ENCODE data around the gene CERS3. TPM values are rescaled to one million over a fixed set of nuclear protein-coding genes. Genes with fewer than 3 reads are reported as not detected.

Gene CERS3
- total RNA-seq, 4 donors from 2014 or later = not detected

DNA sequence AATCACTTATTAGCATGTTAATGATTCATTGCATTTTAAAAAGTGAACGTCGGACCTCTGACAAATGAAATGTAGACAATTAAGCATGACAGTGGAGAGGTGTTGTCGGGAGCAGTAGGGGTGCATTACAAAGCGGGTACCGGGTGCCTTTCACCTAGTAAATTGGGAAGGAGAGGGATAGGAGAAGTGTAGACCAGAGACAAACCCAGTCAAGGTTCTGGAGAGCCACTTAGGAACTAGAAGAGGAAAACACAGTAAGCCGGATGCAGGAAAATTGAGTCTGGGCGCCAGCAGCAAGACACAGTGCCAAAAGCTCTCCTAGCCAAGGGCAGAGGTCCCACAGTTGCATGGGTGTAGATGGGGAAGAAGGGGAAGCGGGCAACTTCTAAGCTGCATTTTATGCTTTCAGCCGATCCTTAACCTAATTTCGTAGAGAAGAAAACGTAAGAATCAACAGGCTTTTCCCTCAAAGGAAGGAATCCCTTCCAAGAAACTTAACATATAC lies 3.1 kb upstream of the CERS3 start:
- TF ChIP-seq POLR2AphosphoS5 (IDR thresholded peaks at IDR 0.05) = no peak
- TF ChIP-seq, protein P1, sequence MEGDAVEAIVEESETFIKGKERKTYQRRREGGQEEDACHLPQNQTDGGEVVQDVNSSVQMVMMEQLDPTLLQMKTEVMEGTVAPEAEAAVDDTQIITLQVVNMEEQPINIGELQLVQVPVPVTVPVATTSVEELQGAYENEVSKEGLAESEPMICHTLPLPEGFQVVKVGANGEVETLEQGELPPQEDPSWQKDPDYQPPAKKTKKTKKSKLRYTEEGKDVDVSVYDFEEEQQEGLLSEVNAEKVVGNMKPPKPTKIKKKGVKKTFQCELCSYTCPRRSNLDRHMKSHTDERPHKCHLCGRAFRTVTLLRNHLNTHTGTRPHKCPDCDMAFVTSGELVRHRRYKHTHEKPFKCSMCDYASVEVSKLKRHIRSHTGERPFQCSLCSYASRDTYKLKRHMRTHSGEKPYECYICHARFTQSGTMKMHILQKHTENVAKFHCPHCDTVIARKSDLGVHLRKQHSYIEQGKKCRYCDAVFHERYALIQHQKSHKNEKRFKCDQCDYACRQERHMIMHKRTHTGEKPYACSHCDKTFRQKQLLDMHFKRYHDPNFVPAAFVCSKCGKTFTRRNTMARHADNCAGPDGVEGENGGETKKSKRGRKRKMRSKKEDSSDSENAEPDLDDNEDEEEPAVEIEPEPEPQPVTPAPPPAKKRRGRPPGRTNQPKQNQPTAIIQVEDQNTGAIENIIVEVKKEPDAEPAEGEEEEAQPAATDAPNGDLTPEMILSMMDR (IDR thresholded peaks at IDR 0.05) = no peak
- H3K27ac ChIP-seq = no peak overlapping the region
- no peaks in the 10 kb centered on the region for H3K36me3 ChIP-seq
- no peak overlapping the region for H3K4me3 ChIP-seq
- intact Hi-C loops (cut with DNase I; ENCODE audit: low total_unique reads) = no loop called here
- WGBS, 2 donors (ENCODE audit: low coverage in 1 of 2) = 78 to 80% methylated on average over 9 to 11 of the region's 11 CpGs
- in situ Hi-C loops (cut with MboI; ENCODE audit: low pct_ligation_motif_present in 1 of 4, low pct_unique_long_range_greater_than_20kb in 1 of 4, low sequenced_read_pairs in 3 of 4) = no loop called here
- H3K27me3 ChIP-seq = no peaks in the 10 kb centered on the region
- no peaks in the 10 kb centered on the region for H3K9me3 ChIP-seq
- no peaks in the 10 kb centered on the region for H3K4me1 ChIP-seq
- no peak for DNase-seq

DNA sequence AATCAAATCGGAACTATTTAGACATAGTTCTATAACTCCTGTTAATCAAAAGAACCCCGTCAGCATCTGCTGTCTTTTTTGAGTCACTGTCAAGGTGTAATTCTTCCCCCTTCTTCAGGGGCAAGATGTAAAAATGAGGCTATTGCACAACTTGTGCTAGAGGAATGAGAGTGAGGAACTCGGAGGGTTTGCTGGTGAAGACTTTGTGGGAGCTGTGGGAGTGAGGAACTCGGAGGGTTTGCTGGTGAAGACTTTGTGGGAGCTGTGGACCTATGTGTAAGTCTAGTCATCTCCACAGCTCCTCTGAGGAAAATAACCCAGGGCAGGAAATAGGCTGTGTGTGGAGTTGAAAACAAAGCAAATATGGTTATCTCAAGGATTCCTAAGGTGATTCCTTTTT lies 2.5 kb upstream of the CERS3 start:
- H3K4me1 ChIP-seq = peaks cover 0 to 3% (median 0%) of the 10 kb centered on the region in 4 donors
- 74 to 79% methylated on average over 4 of the region's 4 CpGs for WGBS, 2 donors (ENCODE audit: low coverage in 1 of 2)
- no peak overlapping the region for H3K27ac ChIP-seq
- no peak overlapping the region for H3K4me3 ChIP-seq
- in situ Hi-C loops (cut with MboI; ENCODE audit: low pct_ligation_motif_present in 1 of 4, low pct_unique_long_range_greater_than_20kb in 1 of 4, low sequenced_read_pairs in 3 of 4) = no loop called here
- H3K36me3 ChIP-seq = no peaks in the 10 kb centered on the region
- no peaks in the 10 kb centered on the region for H3K9me3 ChIP-seq
- no peaks in the 10 kb centered on the region for H3K27me3 ChIP-seq
- DNase-seq = no peak
- intact Hi-C loops (cut with DNase I; ENCODE audit: low total_unique reads) = no loop called here
- TF ChIP-seq, protein P1 (IDR thresholded peaks at IDR 0.05) = no peak
- TF ChIP-seq POLR2AphosphoS5 (IDR thresholded peaks at IDR 0.05) (no peak), POLR2A (IDR thresholded peaks at IDR 0.05) (no peak), EP300 (IDR thresholded peaks at IDR 0.05; ENCODE audit: low read depth) (no peak)

DNA sequence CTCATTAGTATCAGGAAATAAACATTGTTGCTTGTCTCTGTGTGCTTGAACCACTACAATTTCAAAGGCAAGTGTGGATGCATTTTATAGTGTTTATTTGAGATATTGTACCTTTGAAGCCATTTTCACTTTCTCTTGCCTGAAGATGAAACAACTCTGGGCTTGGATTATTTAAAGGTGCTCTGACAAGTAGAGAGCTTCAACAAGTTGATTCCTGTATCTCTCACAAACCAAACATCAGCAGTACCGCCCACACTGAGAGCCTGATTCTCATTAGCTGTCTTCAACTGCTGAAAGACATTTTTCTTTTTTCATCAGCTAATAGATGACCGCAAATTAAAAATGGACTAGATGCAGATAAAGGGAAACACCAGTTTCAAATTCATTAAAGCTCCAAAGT lies 806 bp upstream of the CERS3 start:
- TF ChIP-seq POLR2A (IDR thresholded peaks at IDR 0.05) (no peak), EP300 (IDR thresholded peaks at IDR 0.05; ENCODE audit: low read depth) (no peak), POLR2AphosphoS5 (IDR thresholded peaks at IDR 0.05) (no peak)
- TF ChIP-seq, protein P1 (IDR thresholded peaks at IDR 0.05) = no peak
- DNase-seq = no peak
- no peak overlapping the region for H3K4me3 ChIP-seq
- intact Hi-C loops (cut with DNase I; ENCODE audit: low total_unique reads) (no loop called here), in situ Hi-C loops (cut with MboI; ENCODE audit: low pct_ligation_motif_present in 1 of 4, low pct_unique_long_range_greater_than_20kb in 1 of 4, low sequenced_read_pairs in 3 of 4) (no loop called here)
- no peaks in the 10 kb centered on the region for H3K27me3 ChIP-seq
- H3K36me3 ChIP-seq = no peaks in the 10 kb centered on the region
- peaks cover 0 to 10% (median 1%) of the 10 kb centered on the region in 4 donors for H3K4me1 ChIP-seq
- WGBS, 2 donors (ENCODE audit: low coverage in 1 of 2) = 80 to 90% methylated on average over 2 of the region's 2 CpGs
- no peak overlapping the region for H3K27ac ChIP-seq
- no peaks in the 10 kb centered on the region for H3K9me3 ChIP-seq

DNA sequence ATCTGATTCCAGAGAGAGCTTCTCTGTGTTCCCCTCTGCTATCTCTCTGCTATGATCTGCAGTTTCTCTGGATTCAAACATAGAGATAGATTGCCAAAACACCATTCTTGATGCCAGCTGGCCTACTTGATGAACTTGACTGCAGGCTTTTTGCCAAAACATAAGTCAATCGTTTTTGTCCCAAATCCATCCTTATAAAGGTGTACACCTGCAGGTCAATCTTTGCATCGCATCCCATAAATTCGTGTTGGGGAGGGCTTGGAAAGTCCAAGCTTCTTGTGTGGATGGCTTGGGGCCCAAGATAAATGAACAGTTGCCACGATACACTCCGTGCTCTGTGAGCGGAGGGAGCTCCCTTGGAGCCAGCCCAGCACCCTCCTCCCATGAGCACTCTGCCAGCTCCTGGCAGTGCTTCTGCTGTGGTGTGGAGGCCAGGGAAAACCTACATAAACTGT lies 2.7 kb downstream of the CERS3 start:
- H3K9me3 ChIP-seq = no peaks in the 10 kb centered on the region
- intact Hi-C loops (cut with DNase I; ENCODE audit: low total_unique reads) = no loop called here
- H3K4me3 ChIP-seq = no peak overlapping the region
- 0 to 33% methylated on average over 1 to 6 of the region's 6 CpGs for WGBS, 2 donors (ENCODE audit: low coverage in 1 of 2)
- no peaks in the 10 kb centered on the region for H3K36me3 ChIP-seq
- peak; percentile 42 for DNase-seq
- TF ChIP-seq POLR2AphosphoS5 (IDR thresholded peaks at IDR 0.05) (no peak), EP300 (IDR thresholded peaks at IDR 0.05; ENCODE audit: low read depth) (no peak), POLR2A (IDR thresholded peaks at IDR 0.05) (no peak)
- TF ChIP-seq, protein P1 (IDR thresholded peaks at IDR 0.05) = no peak
- H3K27me3 ChIP-seq = no peaks in the 10 kb centered on the region
- peak overlapping the region in 2 of 4 donors; percentile 10 to 53 for H3K27ac ChIP-seq
- in situ Hi-C loops (cut with MboI; ENCODE audit: low pct_ligation_motif_present in 1 of 4, low pct_unique_long_range_greater_than_20kb in 1 of 4, low sequenced_read_pairs in 3 of 4) = no loop called here
- peaks cover 0 to 10% (median 1%) of the 10 kb centered on the region in 4 donors for H3K4me1 ChIP-seq
